NCI-H2196 (cell line): ENCODE results near the gene L3MBTL2.

Experiments used
- DNase-seq: peaks from one replicate; lab custom pipeline; 2025; ENCODE audit not compliant: unreplicated experiment; lab: John Stamatoyannopoulos, UW

L3MBTL2 gene

DNA sequence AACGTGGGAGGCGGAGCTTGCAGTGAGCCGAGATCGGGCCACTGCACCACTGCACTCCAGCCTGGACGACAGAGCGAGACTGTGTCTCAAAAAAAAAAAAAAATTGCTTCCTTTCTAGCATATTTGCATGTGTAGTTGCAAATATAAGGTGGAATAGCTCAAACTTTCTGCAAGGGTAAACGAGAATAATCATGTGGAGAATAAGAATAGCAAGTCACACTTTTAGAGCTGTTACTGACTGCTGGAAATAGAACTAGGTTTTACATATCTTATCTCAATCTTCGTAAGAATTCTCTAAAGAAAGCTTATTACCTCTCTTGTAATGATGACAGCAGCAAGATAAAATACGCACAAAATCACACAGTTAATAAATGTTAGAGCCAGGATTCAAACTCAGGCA is 1.6 kb downstream of the L3MBTL2 start:
- no peak for DNase-seq

DNA sequence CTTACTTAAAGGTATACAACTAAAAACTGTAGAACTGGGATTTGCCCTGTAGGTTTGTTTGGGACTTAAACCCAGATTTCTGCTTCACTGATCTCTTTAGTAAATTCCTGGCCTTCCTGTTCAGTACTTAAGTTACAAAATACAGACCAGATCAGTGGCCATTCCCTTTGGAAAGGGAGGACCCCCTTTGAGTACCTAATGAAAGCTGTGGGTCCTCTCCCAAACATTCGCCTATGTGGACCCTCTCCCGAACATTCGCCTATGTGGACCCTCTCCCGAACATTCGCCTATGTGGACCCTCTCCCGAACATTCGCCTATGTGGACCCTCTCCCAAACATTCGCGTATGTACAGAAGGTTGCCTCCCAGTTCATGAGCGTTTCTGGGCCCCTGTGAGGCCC is 10.3 kb downstream of the L3MBTL2 start:
- no peak for DNase-seq

DNA sequence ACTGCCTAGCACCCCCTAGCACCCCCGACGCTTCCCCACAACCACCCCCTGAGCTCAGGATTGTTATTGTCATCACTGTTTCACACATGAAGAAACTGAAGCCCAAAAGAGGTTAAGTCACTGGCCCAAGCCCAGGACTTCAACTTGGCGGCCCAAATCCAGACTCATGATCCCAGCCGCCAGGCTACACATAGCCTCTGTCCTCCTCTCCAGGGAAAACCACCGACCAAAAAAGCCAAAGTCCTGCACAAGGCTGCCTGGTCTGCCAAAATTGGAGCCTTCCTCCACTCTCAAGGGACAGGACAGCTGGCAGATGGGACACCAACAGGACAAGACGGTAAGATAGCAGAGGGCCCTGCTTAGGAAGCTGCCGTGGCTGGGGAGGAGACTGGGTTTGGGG is 10.8 kb downstream of the L3MBTL2 start:
- DNase-seq = no peak

DNA sequence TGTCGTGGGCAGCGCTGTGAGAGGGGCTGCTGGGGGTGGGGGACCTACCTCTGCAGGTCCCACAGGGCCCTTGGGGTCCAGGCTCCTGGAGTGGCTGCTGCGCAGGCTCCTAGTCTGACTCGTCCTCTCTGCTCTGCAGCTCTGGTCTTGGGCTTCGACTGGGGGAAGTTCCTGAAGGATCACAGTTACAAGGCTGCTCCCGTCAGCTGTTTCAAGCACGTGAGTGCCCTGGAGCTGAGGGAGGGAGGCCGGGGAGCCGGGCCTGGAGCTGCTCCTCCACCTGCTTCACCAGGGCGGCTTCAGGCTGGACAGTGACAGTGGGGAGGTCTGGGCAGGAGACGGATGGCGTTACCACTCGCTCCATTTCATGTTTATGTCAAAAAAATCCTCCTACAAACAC is 11.9 kb downstream of the L3MBTL2 start:
- peak; percentile 70 for DNase-seq

DNA sequence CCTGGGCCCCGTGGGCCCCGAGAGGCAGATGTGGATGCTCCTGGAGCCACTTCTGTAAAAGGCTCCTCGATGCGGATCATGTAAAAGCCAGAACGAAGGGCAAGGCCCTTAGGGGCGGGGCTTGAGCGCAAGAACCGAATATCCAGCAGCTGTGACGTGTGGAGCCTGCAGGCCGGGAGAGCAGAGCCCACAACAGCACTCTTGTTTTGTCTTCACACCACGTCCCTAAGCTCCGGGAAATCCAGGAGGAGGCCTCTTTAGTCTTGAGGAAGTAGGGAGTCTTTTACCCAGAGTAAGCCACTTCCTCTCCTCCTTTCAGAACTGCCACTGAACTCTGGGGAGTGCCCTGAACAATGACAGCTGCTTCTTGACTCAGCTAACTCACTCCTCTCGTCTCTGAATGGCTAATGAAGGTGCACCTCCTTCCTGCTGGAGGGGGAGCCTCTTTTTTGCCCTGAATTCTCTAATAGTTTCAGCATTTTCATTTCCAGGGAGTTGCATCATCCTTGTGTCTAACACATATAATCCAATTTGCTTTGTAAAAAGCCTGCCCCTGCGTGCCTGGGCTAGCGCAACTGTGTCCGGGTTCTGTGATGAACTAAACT is 12.5 kb downstream of the L3MBTL2 start:
- peak; percentile 74 for DNase-seq

DNA sequence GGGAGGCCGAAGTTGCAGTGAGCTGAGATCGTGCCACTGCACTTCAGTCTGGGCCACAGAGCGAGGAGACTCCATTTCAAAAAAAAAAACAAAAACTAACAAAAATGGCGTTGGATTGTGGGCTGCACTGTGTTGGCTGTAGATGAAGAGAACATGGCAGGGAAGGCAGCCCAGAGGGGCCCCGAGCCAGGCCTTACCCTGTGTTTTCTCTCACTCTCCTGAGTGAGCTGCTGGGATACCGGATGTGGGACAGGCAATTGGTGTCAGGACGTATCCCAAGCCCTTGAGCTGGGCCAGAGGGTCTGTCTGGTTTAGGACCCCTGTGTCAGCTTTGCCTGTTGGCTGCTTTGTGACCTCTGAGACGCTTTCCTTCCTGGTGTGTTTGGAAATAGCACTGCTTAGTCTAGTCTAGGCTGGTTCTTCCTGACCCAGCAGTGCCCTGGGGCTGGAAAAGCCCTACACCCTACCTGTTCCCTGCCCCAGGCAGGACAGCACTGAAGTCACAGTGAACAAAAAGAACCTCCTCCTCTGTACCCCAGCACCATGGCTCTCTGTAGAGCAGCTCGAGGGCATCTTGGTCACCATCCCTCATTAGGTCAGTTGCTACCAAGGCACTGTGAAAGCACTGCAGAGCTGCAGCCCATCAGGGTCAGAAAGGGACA is 17.9 kb downstream of the L3MBTL2 start:
- no peak for DNase-seq

DNA sequence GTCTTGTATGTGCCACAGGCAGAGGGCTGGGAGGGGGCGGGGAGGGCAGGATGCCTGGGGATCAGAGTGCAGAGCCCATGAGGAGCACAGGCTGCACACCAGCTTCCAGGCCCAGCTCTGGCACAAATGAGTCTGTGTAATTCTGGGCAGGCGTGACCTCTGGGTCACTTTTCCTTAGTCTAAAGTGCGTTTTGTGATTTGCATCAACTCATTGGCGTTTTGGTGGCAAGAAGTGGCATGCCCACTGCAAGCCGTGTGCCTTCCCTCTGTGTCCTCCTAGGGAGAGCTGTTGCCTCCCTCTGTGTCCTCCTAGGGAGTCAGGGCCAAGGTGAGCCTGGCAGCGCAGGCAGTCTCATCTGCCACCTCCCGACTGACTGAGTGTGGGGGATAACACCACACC is 18.4 kb downstream of the L3MBTL2 start:
- no peak for DNase-seq

DNA sequence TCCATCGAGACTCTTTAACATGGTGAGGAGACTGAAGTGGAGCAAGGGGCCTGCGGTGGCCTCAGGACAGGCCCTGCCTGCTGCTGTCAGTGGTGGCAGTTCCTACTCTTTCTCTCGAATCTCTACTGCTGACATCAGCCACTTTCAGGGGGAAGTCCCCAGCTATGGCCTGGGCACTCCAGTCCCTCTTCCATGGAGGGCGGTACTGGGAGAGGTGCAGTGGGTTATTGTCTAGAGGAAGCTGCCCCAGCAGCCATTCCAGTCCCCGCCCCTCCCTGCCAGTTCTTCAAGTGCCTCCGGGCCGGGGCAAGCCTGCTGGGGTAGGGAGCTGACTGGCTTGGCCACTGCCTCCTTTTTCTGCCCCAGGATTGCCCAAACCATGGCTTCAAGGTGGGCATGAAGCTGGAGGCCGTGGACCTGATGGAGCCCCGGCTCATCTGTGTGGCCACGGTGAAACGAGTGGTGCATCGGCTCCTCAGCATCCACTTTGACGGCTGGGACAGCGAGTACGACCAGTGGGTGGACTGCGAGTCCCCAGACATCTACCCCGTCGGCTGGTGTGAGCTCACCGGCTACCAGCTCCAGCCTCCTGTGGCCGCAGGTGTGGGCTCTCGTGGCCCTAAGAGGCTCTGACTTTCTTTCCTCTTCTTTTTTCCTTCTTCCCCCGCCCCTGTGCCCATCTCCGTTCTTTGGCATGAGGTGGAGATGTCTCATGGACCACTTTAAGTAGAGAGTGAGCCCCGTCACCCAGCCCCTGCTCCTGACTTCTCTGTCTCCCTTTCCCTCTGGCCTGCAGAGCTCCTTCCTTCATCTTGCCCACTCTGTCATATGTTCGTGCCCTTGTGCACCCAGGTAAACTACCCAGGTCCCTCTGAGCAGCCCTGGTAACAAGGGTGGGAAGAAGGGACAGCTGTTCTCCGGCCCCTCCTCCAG is 21.9 kb downstream of the L3MBTL2 start:
- DNase-seq = no peak

DNA sequence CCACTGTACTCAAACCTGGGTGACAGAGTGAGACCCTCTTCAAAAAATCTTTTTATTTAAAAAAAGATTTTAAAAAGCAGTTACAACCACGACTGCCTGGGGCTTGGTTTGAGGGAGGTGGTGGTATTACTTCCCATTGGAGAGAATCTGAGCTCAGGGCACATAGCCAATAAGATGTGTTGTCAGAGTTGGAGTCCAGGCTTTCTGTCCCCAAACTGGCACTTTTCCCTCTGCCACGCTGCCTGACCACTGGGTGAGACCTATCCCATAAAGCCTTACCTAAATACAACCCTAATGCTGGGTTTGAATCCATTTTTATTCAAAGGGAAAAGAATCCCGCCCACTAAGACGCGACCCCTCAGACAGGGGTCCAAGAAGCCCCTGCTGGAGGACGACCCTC is 24.1 kb downstream of the L3MBTL2 start:
- no peak for DNase-seq

DNA sequence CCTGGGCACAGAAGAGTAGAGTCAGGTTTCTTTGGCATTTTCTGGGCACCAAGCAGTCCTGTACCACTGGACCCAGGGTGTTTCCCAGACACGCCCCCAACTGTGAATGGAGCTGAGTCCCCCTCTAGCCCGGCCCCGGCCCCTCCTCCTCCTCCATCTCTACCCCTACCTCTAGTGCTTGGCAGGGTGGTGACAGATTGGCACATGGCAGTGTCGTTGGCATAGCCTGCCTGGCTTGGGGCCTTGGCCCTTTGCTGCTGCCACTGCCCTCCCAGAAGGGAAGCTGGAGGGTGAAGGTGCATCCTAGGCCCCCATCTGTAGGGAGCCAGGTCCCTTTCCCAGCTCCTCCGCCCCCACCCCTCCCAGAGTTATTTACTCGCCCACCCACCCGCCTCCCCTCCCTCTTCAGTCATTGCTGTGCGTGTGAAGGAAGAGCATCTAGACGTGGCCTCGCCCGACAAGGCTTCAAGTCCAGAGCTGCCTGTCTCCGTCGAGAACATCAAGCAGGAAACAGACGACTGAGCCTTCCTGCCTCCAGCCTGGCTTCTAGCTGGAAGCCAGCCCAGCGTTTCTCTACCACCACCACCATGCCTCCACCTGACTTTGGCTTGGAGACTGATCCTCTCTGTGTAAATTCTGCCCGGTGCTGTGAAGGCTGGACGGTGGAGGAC is 24.8 kb downstream of the L3MBTL2 start:
- DNase-seq = no peak

DNA sequence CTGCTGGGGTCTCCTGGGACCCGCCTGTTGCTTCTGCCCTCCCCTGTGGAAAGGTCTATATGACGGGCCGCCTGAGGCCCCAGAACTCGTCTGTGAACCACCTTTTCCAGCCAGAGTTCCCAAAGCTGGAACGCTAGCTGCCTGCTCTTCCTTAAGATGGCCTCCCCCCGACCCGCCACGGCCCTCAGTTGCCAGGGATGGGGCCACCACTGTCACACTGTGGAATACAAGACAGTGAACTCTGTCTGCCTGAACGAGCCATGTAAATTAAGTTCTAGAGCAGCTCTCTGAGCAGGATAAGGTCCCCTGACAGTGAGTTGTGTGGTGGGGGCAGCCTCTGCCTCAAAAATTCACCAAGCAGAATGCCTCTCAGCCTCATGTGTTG is 25.3 kb downstream of the L3MBTL2 start:
- no peak for DNase-seq

DNA sequence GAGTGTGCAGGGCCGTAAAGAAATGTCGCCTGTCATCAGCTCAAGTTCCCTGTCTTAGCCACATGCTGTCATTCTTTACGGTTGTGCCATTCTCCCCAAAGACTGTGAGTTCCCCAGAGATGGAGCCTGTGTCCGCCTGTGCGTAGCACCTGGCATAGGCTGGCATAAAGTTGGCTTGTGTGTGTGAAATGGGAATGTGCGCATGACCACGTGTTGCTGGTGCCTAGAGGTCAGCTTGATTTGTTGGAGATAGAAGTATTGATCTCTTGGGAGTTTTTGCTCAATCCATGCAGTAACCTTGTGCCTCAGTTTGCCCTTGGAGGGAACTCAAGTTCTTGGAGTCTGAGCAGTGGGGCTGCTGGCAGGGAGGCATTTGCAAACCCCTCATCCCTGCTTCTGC is 26.3 kb downstream of the L3MBTL2 start:
- DNase-seq = no peak

DNA sequence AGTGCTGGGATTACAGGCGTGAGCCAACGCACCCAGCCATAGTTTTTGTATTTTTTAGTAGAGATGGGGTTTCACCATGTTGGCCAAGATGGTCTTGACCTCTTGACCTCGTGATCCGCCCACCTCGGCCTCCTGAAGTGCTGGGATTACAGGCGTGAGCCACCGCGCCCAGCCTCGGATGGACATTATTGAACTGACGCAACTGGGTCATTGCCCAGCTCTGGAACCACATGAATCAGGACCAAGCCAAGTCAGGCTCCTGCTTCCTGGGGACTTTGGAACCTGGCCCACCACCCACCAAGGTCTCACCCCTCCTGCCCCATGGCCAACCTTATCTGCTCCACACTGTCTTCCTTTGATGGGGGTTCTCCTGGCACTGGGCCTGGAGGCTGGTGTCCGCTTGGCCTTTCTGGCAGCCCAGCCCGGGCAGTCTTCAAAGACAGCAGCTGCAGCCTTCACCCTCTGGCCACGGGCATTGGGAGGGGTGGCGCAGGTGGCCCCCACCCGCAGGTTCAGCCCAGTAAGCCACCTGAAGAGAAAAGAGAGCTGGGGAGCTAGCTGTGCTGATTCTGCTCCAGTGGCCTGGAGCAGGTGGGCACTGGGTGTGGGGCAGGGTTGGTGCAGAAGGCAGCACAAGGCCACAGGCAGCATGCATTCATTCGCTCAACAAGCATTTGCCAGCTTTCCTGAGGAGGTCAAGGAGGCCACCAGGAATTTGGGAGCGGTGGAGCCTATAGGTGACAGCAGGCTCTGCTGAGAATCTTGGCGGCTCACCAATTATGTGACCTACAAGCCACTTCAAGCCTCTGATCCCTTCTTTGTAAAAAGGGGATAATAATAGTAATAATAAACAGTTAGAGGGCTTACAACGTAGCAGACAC is 29.9 kb downstream of the L3MBTL2 start:
- peak; percentile 42 for DNase-seq

DNA sequence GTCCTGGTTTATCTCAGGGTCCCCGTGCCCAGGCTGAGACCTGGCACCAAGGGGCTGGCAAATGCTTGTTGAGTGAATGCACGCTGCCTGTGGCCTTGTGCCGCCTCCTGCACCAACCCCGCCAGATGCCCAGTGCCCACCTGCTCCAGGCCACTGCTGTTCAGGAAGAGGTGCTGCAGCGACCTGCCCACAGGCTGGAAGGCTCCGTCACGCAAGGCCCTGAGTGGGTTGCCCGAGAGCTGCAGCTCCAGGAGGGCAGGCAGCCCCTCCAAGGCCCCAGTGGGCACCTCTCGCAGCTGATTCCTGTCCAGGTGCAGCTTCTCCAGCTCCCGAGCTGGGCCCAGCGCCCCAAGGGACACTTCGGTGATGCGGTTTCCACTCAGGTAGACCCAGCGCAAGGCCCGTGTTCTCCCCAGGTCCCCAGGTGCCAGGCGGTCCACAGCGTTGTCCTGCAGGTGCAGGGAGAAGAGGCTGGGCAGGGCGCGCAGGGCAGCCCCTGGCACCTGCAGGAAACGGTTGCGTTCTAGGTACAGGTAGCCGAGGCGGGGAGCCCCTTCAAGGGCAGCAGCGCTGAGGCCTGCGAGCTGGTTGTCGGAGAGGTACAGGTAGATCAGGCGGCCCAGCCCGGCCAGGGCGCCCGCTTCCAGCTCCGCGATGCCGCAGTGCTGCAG is 32.1 kb downstream of the L3MBTL2 start:
- DNase-seq = no peak

DNA sequence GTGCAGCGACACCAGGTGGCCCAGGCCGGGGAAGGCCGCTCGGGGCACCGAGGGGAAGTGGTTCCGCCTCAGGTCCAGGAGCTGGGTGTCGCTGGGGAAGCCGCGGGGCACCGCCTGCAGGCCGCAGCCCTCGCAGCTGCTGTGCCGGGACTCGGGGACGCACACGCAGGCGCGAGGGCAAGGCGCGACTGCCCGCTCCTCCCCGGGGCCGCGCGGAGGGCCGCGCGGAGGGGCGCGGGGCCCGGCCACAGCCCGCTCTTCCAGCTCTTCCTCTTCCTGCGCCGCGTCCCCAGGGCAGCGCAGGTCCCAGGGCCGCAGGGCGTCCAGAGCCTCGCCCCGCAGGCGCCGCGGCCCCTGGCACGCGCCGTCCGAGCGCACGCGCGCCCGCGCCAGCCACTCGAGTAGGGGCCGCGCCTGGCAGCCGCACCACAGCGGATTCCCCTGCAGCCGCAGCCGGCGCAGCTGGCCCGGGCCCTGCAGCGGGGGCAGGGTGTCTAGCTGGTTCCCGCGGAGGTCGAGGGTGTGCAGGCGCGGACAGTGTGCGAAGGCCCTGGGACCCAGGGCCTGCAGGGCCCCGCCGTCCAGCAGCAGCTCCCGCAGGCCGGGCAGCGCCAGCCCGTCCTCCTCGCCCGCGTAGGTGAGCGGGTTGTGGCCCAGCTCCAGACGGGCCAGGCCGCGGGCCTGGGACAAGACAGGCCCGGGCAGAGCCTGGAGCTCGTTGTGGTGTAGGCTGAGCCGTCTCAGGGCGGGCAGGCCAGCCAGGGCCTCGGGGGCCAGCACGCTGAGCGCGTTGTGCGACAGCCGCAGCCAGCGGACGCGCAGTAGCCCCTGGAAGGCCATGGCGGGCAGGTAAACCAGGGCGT is 32.8 kb downstream of the L3MBTL2 start:
- DNase-seq = peak; percentile 85

DNA sequence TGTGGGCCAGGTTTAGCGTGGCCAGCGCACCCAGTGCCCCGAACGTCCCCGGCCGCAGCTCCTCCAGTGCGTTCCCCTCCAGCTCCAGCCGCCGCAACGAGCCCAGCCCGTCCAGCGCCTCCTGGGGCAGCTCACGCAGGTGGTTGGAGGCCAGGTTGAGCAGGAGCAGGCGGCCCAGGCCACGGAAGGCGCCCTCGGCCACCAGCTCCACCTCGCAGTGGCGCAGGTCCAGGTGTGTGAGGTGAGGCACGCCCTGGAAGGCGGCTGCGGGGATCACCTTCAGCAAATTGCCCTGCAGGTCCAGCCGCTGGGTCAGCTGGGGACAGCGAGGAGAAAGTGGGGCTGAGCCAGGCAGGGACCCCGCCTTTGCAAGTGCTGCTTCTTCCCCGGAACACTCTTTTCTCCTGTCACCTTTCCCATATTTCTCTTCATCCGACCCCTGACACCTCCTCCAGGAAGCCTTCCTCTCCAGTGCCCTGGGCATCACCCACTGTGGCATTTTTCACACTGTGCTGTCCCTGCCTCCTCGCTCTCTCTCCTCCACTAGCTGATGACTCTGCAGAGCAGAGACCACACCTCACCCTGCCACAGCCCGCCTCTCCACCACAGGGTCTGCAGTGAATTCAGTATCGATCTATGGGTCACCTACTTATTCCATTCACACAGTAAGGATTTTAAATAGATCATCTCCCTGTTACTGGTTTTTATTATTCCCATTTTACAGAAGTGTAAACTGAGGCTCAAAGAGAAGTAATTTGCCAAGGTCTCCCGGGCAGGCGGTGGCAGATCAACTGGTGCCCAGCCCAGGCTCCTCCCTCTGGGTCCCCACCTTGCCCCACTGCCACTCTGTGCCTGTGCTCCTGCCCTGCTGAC is 33.7 kb downstream of the L3MBTL2 start:
- DNase-seq = no peak

DNA sequence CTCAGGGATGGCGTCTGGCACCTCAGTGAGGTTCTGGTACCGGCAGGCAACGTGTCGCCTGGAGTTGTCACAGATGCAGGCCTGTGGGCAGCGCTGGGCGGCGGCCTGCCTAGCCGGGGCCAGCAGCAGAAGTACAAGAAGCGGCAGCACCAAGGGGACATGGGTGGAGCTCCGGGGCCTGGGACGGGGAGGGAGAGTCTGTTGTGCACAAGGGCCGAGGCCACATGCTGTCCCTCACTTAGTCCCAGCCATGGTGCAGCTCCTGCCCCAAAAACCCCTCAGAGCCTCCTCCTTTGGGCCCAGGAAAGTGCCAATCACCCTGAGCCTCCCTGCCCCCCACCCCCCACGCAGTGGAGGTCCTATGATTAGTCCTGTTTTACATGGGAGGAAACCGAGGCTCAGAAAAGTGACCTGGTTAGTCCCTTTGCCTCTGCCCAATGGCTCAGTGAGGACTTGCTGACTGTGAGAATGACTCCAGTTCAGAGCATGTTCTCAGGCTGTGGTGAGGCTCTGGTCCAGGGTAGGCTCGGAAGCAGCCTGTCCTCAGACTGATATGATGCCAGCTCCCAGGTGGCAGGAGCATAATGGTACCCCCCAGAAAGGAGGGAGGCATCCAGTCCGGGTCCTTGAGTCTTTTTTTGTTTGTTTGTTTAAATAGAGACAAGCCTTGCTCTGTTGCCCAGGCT is 34.5 kb downstream of the L3MBTL2 start:
- DNase-seq = no peak
